GM19463 (cell line): ENCODE results near the gene ZNF737.
"Not testable (repeated sequence)": the region's sequence is repeated elsewhere in the genome, so short reads cannot be mapped to it uniquely, and the experiment has no call there.

ENCODE experiments used
- ATAC-seq: cut with Tn5 transposase; IDR thresholded peaks from one replicate; pipeline ENCODE4 v1.9.1; 2021; ENCODE audit warnings: mild to moderate bottlenecking, moderate library complexity; ENCODE audit not compliant: unreplicated experiment

The ZNF737 gene

DNA sequence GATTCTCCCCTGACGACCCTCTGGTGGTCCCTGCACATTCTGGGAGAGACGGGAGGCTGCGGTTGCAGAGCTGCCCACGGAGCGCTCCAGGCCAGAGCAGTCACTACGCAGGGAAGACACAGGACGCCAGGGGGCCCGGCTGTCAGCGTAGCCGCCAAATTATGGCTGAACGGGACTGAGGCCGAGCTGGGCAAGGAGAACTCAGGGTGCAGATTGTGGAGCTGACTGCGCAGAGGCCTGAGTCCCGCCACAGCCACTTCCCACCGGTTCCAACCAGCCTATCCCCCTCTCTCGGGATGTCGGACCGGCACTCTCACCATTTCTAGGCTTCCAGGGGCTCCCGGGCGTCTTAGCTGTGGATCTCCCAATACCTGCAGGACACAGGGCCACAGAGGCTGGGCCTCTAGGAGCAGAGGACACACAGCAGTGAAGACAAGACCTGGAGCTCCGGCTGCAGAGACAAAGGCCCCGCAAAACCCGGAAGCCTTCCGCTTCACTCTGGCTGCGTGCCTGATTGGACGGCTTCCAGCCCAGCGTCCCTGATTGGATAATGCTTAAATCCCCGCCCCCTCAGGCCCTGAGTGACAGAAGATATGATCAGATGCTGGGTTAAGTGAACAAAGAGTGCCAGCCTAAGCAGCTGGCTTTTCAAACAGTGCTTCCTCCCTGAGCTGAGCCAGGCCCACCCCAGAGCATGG lies at the start of gene ZNF737:
ZNF737 (minus strand) TSS at position 461 of the 698 bp plus-strand sequence; CDS start at position 320, 141 bp downstream.
- ATAC-seq, result peak; percentile 93

DNA sequence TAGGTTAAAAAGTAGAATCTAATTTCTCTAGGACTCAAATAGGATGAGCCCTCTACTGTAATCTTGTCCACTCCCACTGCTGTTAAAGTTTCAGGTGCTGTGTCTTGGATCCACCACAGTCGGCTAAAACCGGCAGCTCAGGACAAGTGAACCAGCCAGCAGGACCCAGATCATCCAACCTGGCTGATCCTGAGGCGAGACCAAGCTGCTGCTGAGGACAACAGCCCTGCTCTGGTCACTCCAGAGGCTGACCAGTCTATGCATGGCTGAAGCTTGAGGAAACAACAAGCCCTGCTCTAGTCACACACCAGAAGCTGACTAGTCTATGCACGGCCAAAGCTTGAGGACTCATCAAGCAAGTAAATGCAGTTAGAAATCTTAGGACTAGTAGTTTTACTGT lies 49.4 kb upstream of the ZNF737 start:
- ATAC-seq, result not testable (repeated sequence)

DNA sequence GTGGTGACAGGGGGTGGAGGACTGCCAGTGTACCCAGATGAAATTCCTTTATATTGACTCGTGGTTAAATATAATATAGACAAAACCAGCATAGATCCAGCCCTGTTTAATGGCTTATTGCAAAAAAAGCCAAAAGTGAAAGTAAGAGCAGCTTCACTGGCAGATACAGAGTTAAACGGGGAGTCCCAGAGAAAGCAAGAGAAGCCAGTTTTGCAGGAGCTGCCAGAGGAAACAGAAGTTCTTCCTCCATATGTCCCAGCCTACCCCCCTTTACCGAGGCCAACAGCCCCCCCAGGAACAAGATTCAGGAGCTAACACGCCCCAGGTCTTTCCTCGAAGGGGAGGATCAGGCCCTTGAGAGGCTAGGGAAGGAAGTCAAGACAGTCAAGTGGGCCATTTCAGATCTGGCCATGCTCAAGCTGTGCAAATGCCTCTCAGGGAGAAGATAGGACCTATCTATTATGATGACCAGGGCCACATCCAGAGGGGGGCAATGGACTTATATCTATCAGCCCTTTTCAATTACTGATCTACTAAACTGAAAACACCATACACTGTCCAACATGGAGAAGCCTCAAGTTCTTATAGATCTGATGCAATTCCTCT lies 47.2 kb upstream of the ZNF737 start:
- ATAC-seq, result no peak

DNA sequence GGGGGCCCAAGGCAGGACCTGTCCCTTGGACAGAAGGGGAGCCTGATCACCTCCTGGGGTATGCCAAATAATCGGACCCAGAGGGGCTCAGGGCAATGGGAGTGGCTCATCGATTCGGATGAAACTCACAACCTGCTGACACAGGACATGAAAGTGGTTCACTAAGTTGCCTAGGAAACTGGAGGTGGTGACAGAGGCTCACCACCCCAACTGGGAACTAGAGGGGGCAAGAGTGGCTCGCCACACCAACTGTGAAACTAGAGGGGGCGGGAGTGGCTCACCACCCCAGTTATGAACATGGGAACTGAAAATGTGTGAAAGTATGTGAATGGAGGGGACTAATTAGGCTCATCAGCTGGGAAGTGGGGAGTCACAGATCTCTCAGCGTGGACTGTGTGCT lies 46.3 kb upstream of the ZNF737 start:
- ATAC-seq, result no peak

DNA sequence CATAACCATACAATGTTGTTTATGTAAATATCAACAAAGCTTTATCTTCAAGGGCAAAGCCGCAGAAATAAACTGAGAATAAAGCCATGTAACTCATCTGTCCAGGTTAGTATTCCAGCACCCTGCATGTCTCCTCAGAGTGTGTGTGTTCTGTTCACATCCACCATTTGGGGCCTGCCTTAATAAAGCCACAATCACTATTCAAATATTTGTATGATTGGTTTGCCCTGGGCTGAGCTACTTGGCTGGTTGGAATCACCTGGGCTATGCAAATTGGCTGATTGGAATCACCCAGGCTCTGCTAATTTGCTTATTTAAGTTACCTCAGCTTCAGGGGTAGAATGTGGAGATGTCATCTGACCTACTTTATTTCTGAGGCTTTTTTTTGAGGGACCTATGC lies 42.4 kb upstream of the ZNF737 start:
- ATAC-seq, result no peak

DNA sequence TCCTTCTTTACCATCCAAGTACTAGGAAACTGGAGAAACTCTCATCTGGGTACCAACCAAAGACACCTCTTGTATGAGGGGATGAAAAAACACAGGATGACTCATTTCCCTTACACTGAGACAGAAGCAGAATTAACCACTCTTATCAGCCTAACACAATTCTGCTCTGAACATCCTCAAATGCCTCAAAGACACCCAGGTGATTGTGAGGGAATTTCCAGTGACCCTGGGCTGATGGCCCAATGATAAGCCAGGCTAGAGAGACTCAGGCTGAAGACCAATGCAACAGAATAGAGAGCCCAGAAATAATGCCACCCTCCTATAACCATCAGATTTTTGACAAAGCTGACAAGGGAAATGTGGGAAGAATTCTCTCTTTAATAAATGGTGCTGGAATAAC lies 7.0 kb downstream of the ZNF737 start:
- ATAC-seq, result no peak

DNA sequence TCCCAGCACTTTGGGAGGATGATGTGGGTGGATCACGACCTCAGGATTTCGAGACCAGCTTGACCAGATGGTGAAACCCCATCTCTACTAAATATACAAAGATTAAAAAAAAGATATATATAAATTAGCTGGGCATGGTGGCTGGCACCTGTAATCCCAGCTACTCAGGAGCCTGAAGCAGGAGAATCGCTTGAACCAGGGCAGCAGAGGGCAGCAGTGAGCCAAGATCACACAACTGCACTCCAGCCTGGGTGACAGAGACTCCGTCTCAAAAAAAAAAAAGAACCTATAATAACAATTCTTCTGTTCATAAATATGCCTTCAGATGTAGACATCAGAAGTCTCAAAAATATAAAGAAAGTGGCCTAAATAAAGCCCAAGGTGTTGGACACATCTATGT lies 7.6 kb downstream of the ZNF737 start:
- ATAC-seq, result no peak

DNA sequence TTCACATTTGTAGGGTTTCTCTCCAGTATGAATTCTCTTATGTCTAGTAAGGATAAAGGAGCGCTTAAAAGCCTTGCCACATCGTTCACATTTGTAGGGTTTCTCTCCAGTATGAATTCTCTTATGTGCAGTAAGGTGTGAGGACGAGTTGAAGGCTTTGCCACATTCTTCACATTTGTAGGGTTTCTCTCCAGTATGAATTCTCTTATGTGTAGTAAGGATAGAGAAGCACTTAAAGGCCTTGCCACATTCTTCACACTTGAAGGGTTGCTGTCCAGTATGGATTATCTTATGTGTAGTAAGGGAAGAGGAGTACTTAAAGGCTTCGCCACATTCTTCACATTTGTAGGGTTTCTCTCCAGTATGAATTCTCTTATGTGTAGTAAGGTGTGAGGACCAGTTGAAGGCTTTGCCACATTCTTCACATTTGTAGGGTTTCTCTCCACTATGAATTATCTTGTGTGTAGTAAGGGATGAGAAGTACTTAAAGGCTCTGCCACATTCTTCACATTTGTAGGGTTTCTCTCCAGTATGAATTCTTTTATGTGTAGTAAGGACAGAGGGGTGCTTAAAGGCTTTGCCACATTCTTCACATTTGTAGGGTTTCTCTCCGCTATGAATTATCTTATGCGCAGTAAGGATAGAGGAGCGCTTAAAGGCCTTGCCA lies 20.8 kb downstream of the ZNF737 start:
- not testable (repeated sequence) for ATAC-seq

DNA sequence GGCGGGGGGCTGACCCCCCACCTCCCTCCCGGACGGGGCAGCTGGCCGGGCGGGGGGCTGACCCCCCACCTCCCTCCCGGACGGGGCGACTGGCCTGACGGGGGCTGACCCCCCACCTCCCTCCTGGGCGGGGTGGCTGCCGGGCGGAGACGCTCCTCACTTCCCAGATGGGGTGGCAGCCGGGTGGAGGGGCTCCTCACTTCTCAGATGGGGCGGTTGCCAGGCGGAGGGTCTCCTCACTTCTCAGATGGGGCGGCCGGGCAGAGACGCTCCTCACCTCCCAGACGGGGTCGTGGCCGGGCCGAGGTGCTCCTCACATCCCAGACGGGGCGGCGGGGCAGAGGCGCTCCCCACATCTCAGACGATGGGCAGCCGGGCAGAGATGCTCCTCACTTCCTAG lies 35.3 kb downstream of the ZNF737 start:
- ATAC-seq, result not testable (repeated sequence)

DNA sequence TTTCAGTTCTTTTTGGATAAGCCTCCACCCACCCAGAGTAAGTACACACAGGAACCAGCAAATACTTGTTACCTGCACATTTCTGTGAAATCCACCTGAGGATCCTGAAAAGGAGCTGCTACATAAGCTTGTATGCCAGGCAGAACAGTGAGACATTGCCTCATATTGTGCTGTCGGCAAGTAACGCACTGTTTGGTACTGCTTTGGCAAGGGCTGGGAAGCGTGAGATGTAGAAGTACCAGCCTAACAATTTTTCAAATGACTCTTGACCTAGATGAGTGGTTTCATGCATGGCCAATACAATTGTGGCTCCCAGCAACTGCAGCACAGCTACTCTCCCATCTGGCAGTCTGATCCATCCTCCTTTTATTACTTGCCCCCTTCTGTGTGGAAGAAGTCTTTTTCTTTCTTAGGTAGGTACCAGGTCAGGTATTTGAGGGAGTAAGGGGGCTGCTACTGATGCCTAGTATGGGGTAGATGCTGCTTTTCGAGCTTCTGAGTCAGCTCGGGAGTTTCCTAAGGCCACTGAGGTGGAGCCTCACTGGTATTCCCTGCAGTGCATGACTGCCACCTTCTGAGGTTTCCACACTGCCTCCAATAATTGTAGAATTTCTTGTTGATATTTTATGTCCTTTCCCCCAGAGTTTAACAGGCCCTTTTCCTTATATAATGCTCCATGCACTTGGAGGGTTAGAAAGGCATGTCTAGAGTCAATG lies 52.2 kb downstream of the ZNF737 start:
- ATAC-seq, result no peak

DNA sequence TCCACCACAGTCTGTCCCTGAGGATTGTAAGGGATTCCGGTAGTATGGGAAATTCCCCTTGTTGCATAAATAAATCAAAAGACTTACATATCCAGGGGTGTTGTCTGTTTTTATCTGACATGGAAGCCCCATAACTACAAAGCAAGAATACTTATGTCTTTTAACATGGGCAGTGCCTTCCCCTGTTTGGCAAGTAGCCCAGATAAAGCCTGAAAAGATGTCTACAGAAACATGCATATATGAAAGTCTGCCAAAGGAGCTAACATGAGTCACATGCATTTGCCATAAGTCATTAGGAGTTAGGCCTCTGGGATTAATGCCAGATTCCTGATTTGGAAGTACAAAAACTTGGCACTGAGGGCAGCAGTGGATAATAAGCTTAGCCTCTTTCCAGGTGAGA lies 62.1 kb downstream of the ZNF737 start:
- ATAC-seq, result no peak
